Erythroblast (primary cell): ENCODE results near the gene OGA.

ENCODE experiments used
- DNase-seq, 2 experiments: peaks; one replicate each; lab custom pipeline; 2025; lab: John Stamatoyannopoulos, UW
- GATA1 ChIP-seq: IDR thresholded peaks from 2 replicates; pipeline ENCODE4 v1.6.1; 2011; ENCODE audit warnings: low read depth, mild to moderate bottlenecking, control low read depth, low read length, moderate library complexity
- POLR2A ChIP-seq: IDR thresholded peaks from 2 replicates; pipeline ENCODE4 v1.6.1; 2011; ENCODE audit warnings: mild to moderate bottlenecking, low read length

The OGA gene

GRCh38 chr10:101771380-101771779, 46.9 kb downstream of the OGA start:
- DNase-seq = no peak
- TF ChIP-seq POLR2A (no peak), GATA1 (no peak)

- TF ChIP-seq POLR2A = no peak
- no peak for TF ChIP-seq GATA1
- no peak for DNase-seq
Measured at GRCh38 chr10:101770331-101771215, 47.7 kb downstream of the OGA start.

- no peak for TF ChIP-seq GATA1
- no peak for TF ChIP-seq POLR2A
- no peak for DNase-seq
Measured at GRCh38 chr10:101769541-101770180, 48.6 kb downstream of the OGA start.

- TF ChIP-seq POLR2A (no peak), GATA1 (no peak)
- no peak for DNase-seq
Measured at GRCh38 chr10:101768791-101769170, 49.5 kb downstream of the OGA start.

- TF ChIP-seq GATA1 (no peak), POLR2A (no peak)
- no peak for DNase-seq
Measured at GRCh38 chr10:101767966-101768790, 50.1 kb downstream of the OGA start.

GRCh38 chr10:101767600-101767945, 50.7 kb downstream of the OGA start:
- TF ChIP-seq GATA1 (no peak), POLR2A (no peak)
- peak; percentile 23 to 61 for DNase-seq

- TF ChIP-seq GATA1 (no peak), POLR2A (no peak)
- no peak for DNase-seq
Measured at GRCh38 chr10:101766753-101767599, 51.3 kb downstream of the OGA start.

GRCh38 chr10:101766306-101766705, 51.9 kb downstream of the OGA start:
- TF ChIP-seq POLR2A (no peak), GATA1 (no peak)
- DNase-seq = no peak

- DNase-seq = no peak
- TF ChIP-seq POLR2A (no peak), GATA1 (no peak)
Measured at GRCh38 chr10:101763141-101763846, 55.0 kb downstream of the OGA start.

GRCh38 chr10:101762736-101763135, 55.5 kb downstream of the OGA start:
- no peak for DNase-seq
- no peak for TF ChIP-seq GATA1
- no peak for TF ChIP-seq POLR2A

GRCh38 chr10:101761226-101761625, 57.0 kb downstream of the OGA start:
- TF ChIP-seq POLR2A = no peak
- no peak for TF ChIP-seq GATA1
- DNase-seq = no peak

GRCh38 chr10:101760510-101760909, 57.7 kb downstream of the OGA start:
- TF ChIP-seq GATA1 (no peak), POLR2A (no peak)

More at GRCh38 chr10:101760510-101760909, 57.7 kb downstream of the OGA start:
- no peak for DNase-seq
